OCI-LY1 (cell line): ENCODE measurements around the gene ZNF460.

Source experiments
- EZH2 ChIP-seq: fragments of 200-600 bp; sonication (generic), shearing (Covaris generic); IDR thresholded peaks from 2 replicates; pipeline ENCODE4 v1.8.0; 2017; ENCODE audit warnings: borderline replicate concordance, mixed run types, mild to moderate bottlenecking, antibody characterized with exemption, low read length, moderate library complexity, mixed read lengths
- TF ChIP-seq, protein P1 (sequence below): fragments of 200-600 bp; sonication (generic), shearing (Covaris generic); IDR thresholded peaks from 2 replicates; pipeline ENCODE4 v1.5.1; 2017; ENCODE audit warnings: mild to moderate bottlenecking, antibody characterized with exemption, low read length, moderate library complexity, mixed read lengths

DNA sequence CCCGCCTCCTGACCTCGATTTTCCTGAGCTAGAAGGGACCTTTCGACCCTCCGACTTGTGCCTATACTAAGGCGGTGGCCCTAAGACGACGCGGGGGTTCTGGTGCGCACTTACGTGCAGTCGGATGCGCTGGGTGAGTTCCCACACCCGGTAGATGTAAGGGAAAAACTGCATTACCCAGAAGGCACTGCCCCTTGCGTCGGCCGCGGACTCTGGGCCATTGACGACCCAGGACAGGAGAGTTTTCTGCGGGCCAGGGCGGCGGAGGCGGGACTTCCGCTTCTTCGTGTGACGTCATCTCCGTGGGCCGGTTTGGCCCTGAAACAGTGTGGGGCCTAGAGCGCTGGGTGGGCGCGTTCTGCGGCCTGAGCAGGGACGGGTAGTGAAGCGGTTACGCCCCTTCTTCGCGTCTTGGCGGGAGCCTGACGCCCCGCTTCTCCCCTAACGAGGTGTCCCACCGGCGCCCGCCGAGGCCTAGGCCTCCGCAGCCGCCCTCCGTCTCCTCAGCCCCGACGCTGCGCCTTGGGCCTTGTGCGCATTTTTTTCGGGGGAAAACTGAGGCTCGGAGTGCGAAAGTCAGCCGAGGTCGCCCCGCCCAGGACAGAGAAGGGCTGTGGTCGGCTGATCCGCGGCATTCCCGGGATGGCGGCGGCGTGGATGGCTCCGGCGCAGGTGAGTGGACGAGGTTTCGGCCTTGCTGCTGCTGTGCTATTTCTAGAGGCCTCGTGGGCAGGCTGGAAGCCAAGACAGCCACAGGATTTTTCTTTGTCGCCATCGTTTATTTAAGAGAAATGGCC is at the start of gene ZNF460:
- TF ChIP-seq, protein P1, sequence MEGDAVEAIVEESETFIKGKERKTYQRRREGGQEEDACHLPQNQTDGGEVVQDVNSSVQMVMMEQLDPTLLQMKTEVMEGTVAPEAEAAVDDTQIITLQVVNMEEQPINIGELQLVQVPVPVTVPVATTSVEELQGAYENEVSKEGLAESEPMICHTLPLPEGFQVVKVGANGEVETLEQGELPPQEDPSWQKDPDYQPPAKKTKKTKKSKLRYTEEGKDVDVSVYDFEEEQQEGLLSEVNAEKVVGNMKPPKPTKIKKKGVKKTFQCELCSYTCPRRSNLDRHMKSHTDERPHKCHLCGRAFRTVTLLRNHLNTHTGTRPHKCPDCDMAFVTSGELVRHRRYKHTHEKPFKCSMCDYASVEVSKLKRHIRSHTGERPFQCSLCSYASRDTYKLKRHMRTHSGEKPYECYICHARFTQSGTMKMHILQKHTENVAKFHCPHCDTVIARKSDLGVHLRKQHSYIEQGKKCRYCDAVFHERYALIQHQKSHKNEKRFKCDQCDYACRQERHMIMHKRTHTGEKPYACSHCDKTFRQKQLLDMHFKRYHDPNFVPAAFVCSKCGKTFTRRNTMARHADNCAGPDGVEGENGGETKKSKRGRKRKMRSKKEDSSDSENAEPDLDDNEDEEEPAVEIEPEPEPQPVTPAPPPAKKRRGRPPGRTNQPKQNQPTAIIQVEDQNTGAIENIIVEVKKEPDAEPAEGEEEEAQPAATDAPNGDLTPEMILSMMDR, result no peak
- TF ChIP-seq EZH2, result no peak
